H1 (cell line): ENCODE measurements around the gene MARCHF2. TPM values are rescaled to one million over a fixed set of nuclear protein-coding genes. Genes with fewer than 3 reads are reported as not detected.

Experiments used
- CTCF ChIA-PET: fragments of 300-600 bp; sonication (Branson Sonifier 250); formaldehyde crosslinking; loops from one replicate; lab custom pipeline; 2021; ENCODE audit not compliant: partially characterized antibody; lab: Charles Lee
- POLR2A ChIA-PET: fragments of 300-600 bp; sonication (Branson Sonifier 250); formaldehyde crosslinking; loops from one replicate; lab custom pipeline; 2021; ENCODE audit warnings: inconsistent platforms; ENCODE audit not compliant: partially characterized antibody; lab: Charles Lee
- DNase-seq, 2 experiments: peaks; one replicate each; pipeline versions ENCODE4 v3.0.0 to v3.0.0-alpha.2; 2010 to 2022; ENCODE audit warnings: low spot score in 2 of 2, low read depth in 1 of 2, mixed read lengths in 1 of 2
- FAIRE-seq: peaks from 2 replicates; lab custom pipeline; 2011; peaks lifted over from hg19 to GRCh38; lab: Jason Lieb, UNC
- H2AFZ ChIP-seq: 2 replicates; pipeline ENCODE4 v1.8.1; 2012; ENCODE audit warnings: low read length, inconsistent platforms
- H2AK5ac ChIP-seq: 2 replicates; pipeline ENCODE4 v1.6.1; 2013; ENCODE audit warnings: low read depth, low read length
- H2BK120ac ChIP-seq: replicated peaks from 2 replicates; pipeline ENCODE3; 2013; ENCODE audit warnings: low read depth, low read length, inconsistent platforms
- H2BK12ac ChIP-seq: 2 replicates; pipeline ENCODE4 v1.6.1; 2013; ENCODE audit warnings: low read depth, low read length
- H2BK15ac ChIP-seq: 2 replicates; pipeline ENCODE4 v1.6.1; 2013; ENCODE audit warnings: low read length
- H2BK20ac ChIP-seq: 2 replicates; pipeline ENCODE4 v1.6.1; 2013; ENCODE audit warnings: low read length
- H2BK5ac ChIP-seq: 2 replicates; pipeline ENCODE4 v1.6.1; 2013; ENCODE audit warnings: low read depth, low read length
- H3K14ac ChIP-seq: 2 replicates; pipeline ENCODE4 v1.6.1; 2013; ENCODE audit warnings: inconsistent platforms; ENCODE audit not compliant: insufficient read length
- H3K18ac ChIP-seq: 2 replicates; pipeline ENCODE4 v1.6.1; 2013; ENCODE audit warnings: low read length; ENCODE audit errors: extremely low read depth
- H3K23ac ChIP-seq: 2 replicates; pipeline ENCODE4 v1.6.1; 2013; ENCODE audit warnings: inconsistent platforms; ENCODE audit not compliant: insufficient read length
- H3K23me2 ChIP-seq: 2 replicates; pipeline ENCODE4 v1.6.1; 2013; ENCODE audit warnings: low read depth, low read length
- H3K27ac ChIP-seq: 2 replicates; pipeline ENCODE4 v1.6.1; 2011; ENCODE audit warnings: low read depth, low read length, inconsistent platforms
- H3K27me3 ChIP-seq, 4 experiments: replicated peaks in 1 of 4; 1 replicate in 1 of 4; 2 replicates in 3 of 4; pipeline versions ENCODE4 v1.6.1 to v1.8.1; 2011 to 2013; ENCODE audit warnings: low read length in 3 of 4, mild to moderate bottlenecking in 3 of 4, inconsistent platforms in 2 of 4, mixed read lengths in 2 of 4, moderate library complexity in 1 of 4; ENCODE audit not compliant: control insufficient read depth in 3 of 4, insufficient read depth in 3 of 4; ENCODE audit errors: extremely low read depth in 1 of 4
- H3K36me3 ChIP-seq, 4 experiments: 2 replicates each; pipeline versions ENCODE4 v1.6.1 to v1.8.1; 2011 to 2013; ENCODE audit warnings: mild to moderate bottlenecking in 4 of 4, low read length in 3 of 4, moderate library complexity in 2 of 4, control low read depth in 1 of 4, inconsistent platforms in 1 of 4; ENCODE audit not compliant: insufficient read depth in 4 of 4, control insufficient read depth in 2 of 4
- H3K4ac ChIP-seq: replicated peaks from 2 replicates; pipeline ENCODE3; 2013; ENCODE audit warnings: low read length, low read depth, mixed read lengths, inconsistent platforms; ENCODE audit not compliant: insufficient read length
- H3K4me1 ChIP-seq, 4 experiments: replicated peaks in 1 of 4; 1 replicate in 1 of 4; 2 replicates in 3 of 4; pipeline versions ENCODE4 v1.6.1 to v1.8.1; 2011 to 2013; ENCODE audit warnings: low read length in 3 of 4, inconsistent platforms in 2 of 4, mixed read lengths in 1 of 4; ENCODE audit not compliant: insufficient read depth in 4 of 4, control insufficient read depth in 3 of 4
- H3K4me2 ChIP-seq, 2 experiments: 2 replicates each; pipeline versions ENCODE4 v1.6.1 to v1.8.1; 2011 to 2013; ENCODE audit warnings: low read depth in 2 of 2, low read length in 2 of 2, control low read depth in 1 of 2, inconsistent platforms in 1 of 2, mild to moderate bottlenecking in 1 of 2; ENCODE audit not compliant: insufficient read depth in 1 of 2
- H3K4me3 ChIP-seq, 4 experiments: fragments of 200-600, 300-600 bp in 1 of 4; sonication (generic), shearing (Covaris generic), sonication (Bioruptor Twin) in 1 of 4; 2 replicates each; pipeline versions ENCODE4 v1.5.1 to v1.8.1; 2011 to 2016; ENCODE audit warnings: low read length in 4 of 4, low read depth in 3 of 4, control low read depth in 2 of 4, inconsistent platforms in 2 of 4, mild to moderate bottlenecking in 2 of 4, mixed read lengths in 1 of 4, moderate library complexity in 1 of 4; ENCODE audit not compliant: insufficient read depth in 2 of 4; ENCODE audit errors: extremely low read depth in 1 of 4
- H3K56ac ChIP-seq: replicated peaks from 2 replicates; pipeline ENCODE3; 2013; ENCODE audit warnings: low read depth, mild to moderate bottlenecking, mixed read lengths, low read length, inconsistent platforms; ENCODE audit not compliant: insufficient read length
- H3K79me1 ChIP-seq: 2 replicates; pipeline ENCODE4 v1.6.1; 2013; ENCODE audit warnings: low read depth, low read length, control low read depth
- H3K79me2 ChIP-seq, 2 experiments: 2 replicates each; pipeline versions ENCODE4 v1.6.1 to v1.8.1; 2012 to 2013; ENCODE audit warnings: low read length in 2 of 2, mild to moderate bottlenecking in 2 of 2, inconsistent platforms in 1 of 2; ENCODE audit not compliant: insufficient read depth in 2 of 2, control insufficient read depth in 1 of 2
- H3K9ac ChIP-seq, 4 experiments: replicated peaks in 1 of 4; 1 replicate in 1 of 4; 2 replicates in 3 of 4; pipeline versions ENCODE4 v1.6.1 to v1.8.1; 2011 to 2013; ENCODE audit warnings: low read depth in 3 of 4, low read length in 3 of 4, control low read depth in 2 of 4, mild to moderate bottlenecking in 2 of 4, moderate library complexity in 2 of 4, inconsistent platforms in 1 of 4; ENCODE audit errors: extremely low read depth in 1 of 4
- H3K9me3 ChIP-seq, 2 experiments: 2 replicates each; pipeline versions ENCODE4 v1.6.1 to v1.8.1; 2012 to 2013; ENCODE audit warnings: mild to moderate bottlenecking in 2 of 2, moderate library complexity in 2 of 2, control low read depth in 1 of 2, inconsistent platforms in 1 of 2, low read depth in 1 of 2, low read length in 1 of 2, mixed read lengths in 1 of 2; ENCODE audit not compliant: insufficient read depth in 2 of 2
- H4K20me1 ChIP-seq, 2 experiments: replicated peaks in 1 of 2; 2 replicates each; pipeline versions ENCODE3 to v1.8.1; 2011 to 2013; ENCODE audit warnings: inconsistent platforms in 2 of 2, low read length in 2 of 2, mild to moderate bottlenecking in 1 of 2; ENCODE audit not compliant: insufficient read depth in 2 of 2, control insufficient read depth in 1 of 2
- H4K5ac ChIP-seq: 2 replicates; pipeline ENCODE4 v1.6.1; 2013; ENCODE audit warnings: low read length, low read depth, mixed read lengths, inconsistent platforms; ENCODE audit not compliant: insufficient read length
- H4K8ac ChIP-seq: 2 replicates; pipeline ENCODE4 v1.8.0; 2013; ENCODE audit warnings: mild to moderate bottlenecking, moderate library complexity, low read length, inconsistent platforms; ENCODE audit not compliant: insufficient read depth; ENCODE audit errors: extremely low read depth
- H4K91ac ChIP-seq: replicated peaks from 2 replicates; pipeline ENCODE3; 2013; ENCODE audit warnings: low read length, mixed read lengths, inconsistent platforms; ENCODE audit not compliant: insufficient read length
- GTF2F1 ChIP-seq: IDR thresholded peaks from 2 replicates; pipeline ENCODE4 v1.6.1; 2012; ENCODE audit warnings: low read depth, low read length, improper control_type of control experiment, borderline replicate concordance
- JUND ChIP-seq: IDR thresholded peaks from 2 replicates; pipeline ENCODE4 v1.6.1; 2011; ENCODE audit warnings: mild to moderate bottlenecking, improper control_type of control experiment, low read length
- RAD21 ChIP-seq, 2 experiments: IDR thresholded peaks in 1 of 2; conservative IDR thresholded peaks in 1 of 2; 2 replicates each; pipeline ENCODE4 v1.6.1; 2011; ENCODE audit warnings: low read depth in 2 of 2, low read length in 2 of 2, improper control_type of control experiment in 1 of 2, inconsistent platforms in 1 of 2, mild to moderate bottlenecking in 1 of 2, moderate library complexity in 1 of 2
- SIRT6 ChIP-seq: IDR thresholded peaks from one replicate; pipeline ENCODE4 v1.7.1; 2012; ENCODE audit warnings: low read length, inconsistent platforms
- YY1 ChIP-seq: IDR thresholded peaks from 2 replicates; pipeline ENCODE4 v1.6.1; 2011; ENCODE audit warnings: low read depth, mild to moderate bottlenecking, low read length
- WGBS, 2 experiments: shearing (Covaris generic) in 1 of 2; methylation state at CpG; one replicate each; pipeline versions ENCODE4 v1.1.6 to v1.1.7; 2013 to 2015; ENCODE audit warnings: low lambda C conversion rate in 2 of 2, mixed read lengths in 2 of 2, inconsistent platforms in 1 of 2, low coverage in 1 of 2, missing lambda C conversion rate in 1 of 2; ENCODE audit not compliant: insufficient replicate concordance in 2 of 2, insufficient coverage in 1 of 2, insufficient read length in 1 of 2; ENCODE audit errors: extremely low coverage in 1 of 2, missing lambda C conversion rate in 1 of 2; 5-methylcytosine and 5-hydroxymethylcytosine counted together
- polyA plus RNA-seq, 7 experiments: library from polyadenylated mRNA; depleted of rRNA in 3 of 7; stranded (reverse) in 5 of 7; unstranded in 2 of 7; fragments of >200 nt in 5 of 7; fragments of 200-250 nt in 2 of 7; gene quantifications; 1 replicate in 5 of 7; 2 replicates in 1 of 7; 4 replicates in 1 of 7; pipeline versions ENCODE4 v1.2.1 to v1.2.3, GENCODE V29; 2011 to 2013; ENCODE audit warnings: missing spikeins in 2 of 7, mixed read lengths in 2 of 7
- total RNA-seq: library from RNA; stranded (reverse); fragmentation: NEBNext Ultra II Directional; extraction: Animal tissue kit (Norgen Biotek cat#: 25700); gene quantifications from 2 replicates; pipeline ENCODE4 v1.2.1, GENCODE V29; 2021

Gene MARCHF2
- total and polyA plus RNA-seq, 2 of the 8 experiments (the other 6 are each of a cell fraction or from before 2014, with no cell fraction given), result 18.5 to 46.2 TPM

- Histone ChIP-seq H3K56ac (no peak overlapping the region), H2BK5ac (no peak overlapping the region), H2AFZ (peak overlapping the region; percentile 71; the same call in 1 of the 2 replicates), H2BK20ac (no peak overlapping the region), H4K5ac (no peak overlapping the region), H4K91ac (no peak overlapping the region), H3K9me3 (no peaks in the 10 kb centered on the region), H2BK120ac (no peak overlapping the region), H4K8ac (peak overlapping the region; percentile 53; the same call in 1 of the 2 replicates), H2BK12ac (no peak overlapping the region), H3K4me3 (peak overlapping the region; percentile 65 to 83 (median 68)), H2BK15ac (no peak overlapping the region), H3K27ac (no peak overlapping the region), H3K79me1 (no peaks in the 10 kb centered on the region), H3K14ac (no peak overlapping the region), H3K4ac (no peak overlapping the region), H3K36me3 (no peaks in the 10 kb centered on the region), H3K9ac (peak overlapping the region in 2 of 4 experiments; percentile 4 to 45; a peak in 2 of 7 replicates), H3K79me2 (no peaks in the 10 kb centered on the region), H3K23ac (no peak overlapping the region), H3K18ac (no peak overlapping the region), H3K4me2 (peak overlapping the region; percentile 81 to 89), H2AK5ac (no peak overlapping the region), H3K4me1 (peaks cover 0 to 3% (median 1%) of the 10 kb centered on the region in 4 experiments; a peak in 3 of 7 replicates), H3K23me2 (peaks cover 5% of the 10 kb centered on the region; the same call in 1 of the 2 replicates), H3K27me3 (no peaks in the 10 kb centered on the region), H4K20me1 (no peaks in the 10 kb centered on the region)
- 53% methylated on average over 3 of the region's 3 CpGs; no CpG with 5 or more reads in 1 of the 2 experiments for WGBS, 2 experiments
- ChIA-PET POLR2A (interaction anchor here (0.6 to 3.6 kb wide), 8 partner anchors 10 to 97 kb away, joined by 3 to 19 read pairs (median 4); partner anchors contain the start of genes HNRNPM, NDUFA7 and RPS28), CTCF (interaction anchor here (0.8 to 3.0 kb wide), 16 partner anchors 8 to 144 kb away, joined by 3 to 24 read pairs (median 4); no protein-coding TSS in a partner anchor)
- FAIRE-seq (no peak), DNase-seq (no peak)
- TF ChIP-seq SIRT6 (no peak), JUND (no peak), YY1 (no peak), GTF2F1 (no peak), RAD21 (IDR thresholded peaks at IDR 0.05 in 1 of 2, conservative IDR thresholded peaks at IDR 0.05 in 1 of 2; ENCODE audit: low read depth in 2 of 2, low read length in 2 of 2) (no peak)
Measured at GRCh38 chr19:8413629-8413995, 507 bp downstream of the MARCHF2 start.
